IPS-NIHi7 (cell line): ENCODE data around the gene CENPF.
"Not testable (repeated sequence)": the region's sequence is repeated elsewhere in the genome, so short reads cannot be mapped to it uniquely, and the experiment has no call there.

Experiments used
- DNase-seq: peaks from one replicate; pipeline ENCODE4 v3.0.0; 2012; ENCODE audit warnings: mixed read lengths; ENCODE audit errors: extremely low spot score

The CENPF gene, protein sequence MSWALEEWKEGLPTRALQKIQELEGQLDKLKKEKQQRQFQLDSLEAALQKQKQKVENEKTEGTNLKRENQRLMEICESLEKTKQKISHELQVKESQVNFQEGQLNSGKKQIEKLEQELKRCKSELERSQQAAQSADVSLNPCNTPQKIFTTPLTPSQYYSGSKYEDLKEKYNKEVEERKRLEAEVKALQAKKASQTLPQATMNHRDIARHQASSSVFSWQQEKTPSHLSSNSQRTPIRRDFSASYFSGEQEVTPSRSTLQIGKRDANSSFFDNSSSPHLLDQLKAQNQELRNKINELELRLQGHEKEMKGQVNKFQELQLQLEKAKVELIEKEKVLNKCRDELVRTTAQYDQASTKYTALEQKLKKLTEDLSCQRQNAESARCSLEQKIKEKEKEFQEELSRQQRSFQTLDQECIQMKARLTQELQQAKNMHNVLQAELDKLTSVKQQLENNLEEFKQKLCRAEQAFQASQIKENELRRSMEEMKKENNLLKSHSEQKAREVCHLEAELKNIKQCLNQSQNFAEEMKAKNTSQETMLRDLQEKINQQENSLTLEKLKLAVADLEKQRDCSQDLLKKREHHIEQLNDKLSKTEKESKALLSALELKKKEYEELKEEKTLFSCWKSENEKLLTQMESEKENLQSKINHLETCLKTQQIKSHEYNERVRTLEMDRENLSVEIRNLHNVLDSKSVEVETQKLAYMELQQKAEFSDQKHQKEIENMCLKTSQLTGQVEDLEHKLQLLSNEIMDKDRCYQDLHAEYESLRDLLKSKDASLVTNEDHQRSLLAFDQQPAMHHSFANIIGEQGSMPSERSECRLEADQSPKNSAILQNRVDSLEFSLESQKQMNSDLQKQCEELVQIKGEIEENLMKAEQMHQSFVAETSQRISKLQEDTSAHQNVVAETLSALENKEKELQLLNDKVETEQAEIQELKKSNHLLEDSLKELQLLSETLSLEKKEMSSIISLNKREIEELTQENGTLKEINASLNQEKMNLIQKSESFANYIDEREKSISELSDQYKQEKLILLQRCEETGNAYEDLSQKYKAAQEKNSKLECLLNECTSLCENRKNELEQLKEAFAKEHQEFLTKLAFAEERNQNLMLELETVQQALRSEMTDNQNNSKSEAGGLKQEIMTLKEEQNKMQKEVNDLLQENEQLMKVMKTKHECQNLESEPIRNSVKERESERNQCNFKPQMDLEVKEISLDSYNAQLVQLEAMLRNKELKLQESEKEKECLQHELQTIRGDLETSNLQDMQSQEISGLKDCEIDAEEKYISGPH (N-terminal part only)

DNA sequence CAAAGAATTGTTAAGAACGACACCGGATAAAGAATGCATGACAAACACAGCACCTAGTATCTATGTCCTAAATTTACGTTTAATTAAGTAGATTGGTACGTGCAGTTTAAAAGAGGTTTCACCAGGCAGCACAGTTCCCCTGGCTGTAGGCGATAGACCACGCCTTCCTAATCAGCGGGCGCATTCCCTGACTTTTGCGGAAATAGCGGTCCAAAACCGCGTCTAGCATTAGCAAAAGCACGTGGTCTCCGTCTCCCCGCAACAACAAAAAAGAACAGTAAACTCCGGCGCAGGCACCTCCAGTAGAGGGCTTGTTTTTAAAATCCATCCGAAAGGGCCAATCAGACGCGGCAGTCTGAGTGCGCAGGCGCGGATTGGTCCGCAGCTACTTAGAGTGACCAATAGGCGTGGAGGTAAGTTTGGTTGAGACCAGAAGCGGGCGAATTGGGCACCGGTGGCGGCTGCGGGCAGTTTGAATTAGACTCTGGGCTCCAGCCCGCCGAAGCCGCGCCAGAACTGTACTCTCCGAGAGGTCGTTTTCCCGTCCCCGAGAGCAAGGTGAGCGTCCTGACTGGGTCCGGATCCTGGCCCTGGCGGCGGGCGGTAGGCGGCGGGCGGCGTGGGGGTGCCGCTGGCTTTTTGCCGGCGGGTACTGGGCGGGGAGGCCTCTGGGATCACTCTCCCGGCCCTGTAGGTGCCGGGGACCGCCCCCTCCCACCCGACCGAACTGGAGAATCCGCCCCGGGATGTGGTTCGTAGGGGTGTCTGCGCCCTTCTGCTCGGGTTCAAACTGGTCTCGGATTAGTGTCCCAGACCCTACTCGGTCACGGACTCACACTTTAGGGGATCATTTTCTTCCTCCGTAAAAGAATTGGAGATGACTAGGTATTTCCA, at the start of gene CENPF:
Gene CENPF, plus strand, starts transcription at position 432 of the 894 bp plus-strand sequence. CDS start 10,560 bp downstream, outside the sequence.
- peak; percentile 98 for DNase-seq

DNA sequence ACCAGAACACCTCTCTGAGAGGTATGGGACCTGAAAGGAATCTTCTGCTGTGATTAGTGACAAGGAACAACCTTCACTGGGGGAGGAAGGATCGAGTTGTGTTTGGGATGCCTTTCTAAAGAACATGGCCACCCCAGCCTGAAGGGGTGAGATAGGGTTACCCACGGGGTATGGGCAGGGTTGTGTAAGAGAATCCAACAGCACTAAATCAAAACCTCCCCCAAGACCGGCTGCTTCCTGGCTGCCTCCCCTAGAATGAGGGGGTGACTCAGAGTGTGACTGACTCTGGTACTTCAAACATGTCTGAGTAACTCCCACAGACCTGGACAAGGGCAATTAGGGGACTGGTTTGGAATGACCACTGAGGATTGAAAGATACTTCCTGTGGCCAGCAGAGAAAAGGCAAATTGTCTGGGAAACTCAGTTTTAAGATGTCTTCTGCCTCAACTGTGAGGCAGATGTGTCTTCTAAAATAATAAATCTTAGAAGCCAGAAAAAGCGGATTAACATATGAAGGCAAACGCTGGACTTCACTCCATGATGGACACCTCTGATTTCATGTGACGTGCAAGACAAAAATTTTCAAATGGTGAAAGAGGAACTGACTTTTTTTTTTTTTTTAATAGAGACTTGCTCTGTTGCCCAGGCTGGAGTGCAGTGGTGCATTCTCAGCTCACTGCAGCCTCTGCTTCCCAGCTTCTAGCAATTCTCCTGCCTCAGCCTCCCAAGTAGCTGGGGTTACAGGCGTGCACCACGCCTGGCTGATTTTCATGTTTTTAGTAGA, 44.9 kb upstream of the CENPF start:
- no peak for DNase-seq

DNA sequence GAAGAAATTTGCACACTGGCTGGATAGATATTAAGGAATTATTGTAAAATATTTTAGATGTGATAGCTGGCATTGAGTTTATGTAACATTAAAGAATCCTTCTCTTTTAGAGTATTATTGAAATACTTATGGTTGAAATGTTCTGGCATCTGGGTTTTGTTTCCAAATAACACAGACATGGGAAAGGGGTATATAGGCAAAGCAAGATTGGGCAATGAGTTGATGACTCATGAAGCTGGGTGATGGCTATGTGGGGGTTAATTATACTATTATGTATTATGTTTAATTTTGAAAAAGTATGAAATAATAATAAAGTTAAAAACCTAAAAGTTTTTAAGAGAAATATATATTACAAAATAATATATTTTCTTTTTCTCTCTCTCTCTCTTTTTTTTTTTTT, 39.1 kb upstream of the CENPF start:
- no peak for DNase-seq

DNA sequence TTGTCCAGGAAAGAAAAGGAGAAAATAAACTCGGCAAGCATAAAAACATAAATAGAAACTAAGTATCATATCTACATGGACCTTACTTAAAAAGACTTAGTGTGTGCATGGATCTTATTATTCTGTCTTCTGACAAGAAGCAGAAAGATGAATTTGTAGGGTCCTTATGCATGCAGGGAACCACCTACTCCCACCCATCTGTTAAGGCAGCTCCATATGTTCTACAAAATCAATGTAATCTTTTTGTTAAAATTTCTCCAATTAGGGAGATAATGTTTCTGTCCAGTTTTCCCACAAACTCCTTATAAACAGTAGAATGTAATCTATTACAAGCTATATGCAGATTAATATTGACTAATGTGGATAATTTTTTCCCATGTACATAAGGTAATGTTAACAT, 37.7 kb upstream of the CENPF start:
- no peak for DNase-seq

DNA sequence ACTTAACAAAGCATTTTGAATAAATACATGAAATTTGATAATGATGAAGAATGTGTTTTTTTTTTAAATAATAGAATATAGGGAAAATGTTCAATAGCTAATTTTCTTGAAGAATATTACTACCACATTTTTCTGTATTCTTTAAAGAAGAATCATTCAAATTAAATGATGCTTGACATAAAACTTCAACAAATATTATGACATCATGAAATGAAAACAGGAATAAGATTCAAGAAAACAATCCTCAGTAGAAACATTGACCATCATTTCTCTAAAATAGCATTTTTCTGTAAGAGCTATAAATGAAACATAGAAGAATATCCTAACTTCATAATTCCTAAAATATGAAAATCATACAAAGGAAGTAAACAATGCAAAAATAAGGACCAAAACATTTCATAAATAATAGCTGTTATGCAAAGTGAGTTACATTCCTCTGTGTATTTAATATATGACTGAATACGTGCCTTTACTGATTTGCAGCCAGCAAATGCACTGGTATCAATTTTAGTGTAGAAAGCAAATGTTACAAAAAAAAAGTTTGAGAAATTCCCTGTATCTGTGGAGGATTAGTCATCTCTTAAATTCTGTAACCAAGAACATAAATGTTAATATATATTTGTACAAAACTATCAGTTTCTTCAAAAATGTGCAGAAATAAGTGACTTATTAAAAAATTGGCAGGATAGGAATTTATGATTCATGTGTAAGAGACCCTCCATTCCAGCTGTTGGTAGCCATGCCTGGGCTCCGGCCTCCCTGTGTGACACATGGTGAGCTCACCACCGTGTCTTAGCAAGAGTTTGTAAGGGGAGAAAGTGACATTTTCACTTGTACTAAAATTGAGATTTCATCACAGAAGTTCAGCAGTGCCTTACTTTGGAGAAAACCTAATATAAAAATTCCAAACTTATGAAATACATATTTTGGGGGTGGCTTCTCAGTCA, 36.6 kb upstream of the CENPF start:
- no peak for DNase-seq

DNA sequence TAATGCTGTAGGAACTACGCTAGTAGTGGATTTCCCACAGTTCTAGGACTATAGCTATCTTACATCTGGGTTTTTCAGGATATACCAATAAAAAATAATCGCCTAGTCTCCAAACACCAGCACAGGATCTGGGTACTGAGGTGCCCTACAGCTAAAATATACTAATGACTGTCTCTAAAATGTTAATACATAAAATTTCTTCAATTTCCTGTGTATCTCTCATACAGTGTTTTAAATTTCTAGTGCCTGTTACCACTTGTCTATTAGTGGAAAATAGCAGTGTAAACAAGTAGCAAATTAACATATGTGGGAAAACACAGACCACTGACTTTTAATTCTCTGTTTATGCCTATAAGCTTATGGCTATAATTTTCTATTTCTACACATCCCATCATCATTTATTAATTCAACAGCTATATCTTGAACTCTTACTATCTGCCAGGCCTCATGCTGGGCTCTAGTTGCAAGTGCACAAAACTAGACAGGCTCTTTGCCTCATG, 35.5 kb upstream of the CENPF start:
- no peak for DNase-seq

DNA sequence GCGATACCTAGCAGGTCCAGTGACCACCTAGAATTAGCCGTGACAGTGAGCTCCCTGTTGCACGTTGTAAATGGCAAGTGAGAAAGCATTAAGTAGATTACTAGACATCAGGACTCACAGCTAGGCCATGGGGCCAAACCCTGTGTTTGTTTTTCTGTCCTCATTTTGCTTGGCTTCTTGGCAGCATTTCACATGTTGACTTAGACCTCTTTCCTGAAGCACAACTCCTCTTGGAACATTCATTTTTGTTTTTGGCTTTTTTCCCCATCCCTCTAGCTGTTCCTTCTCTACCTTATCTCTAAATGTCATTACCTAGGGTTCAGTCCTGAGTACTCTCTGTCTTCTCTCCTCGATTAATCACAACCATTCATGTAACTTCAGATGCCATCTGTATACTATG, 34.7 kb upstream of the CENPF start:
- DNase-seq: no peak

DNA sequence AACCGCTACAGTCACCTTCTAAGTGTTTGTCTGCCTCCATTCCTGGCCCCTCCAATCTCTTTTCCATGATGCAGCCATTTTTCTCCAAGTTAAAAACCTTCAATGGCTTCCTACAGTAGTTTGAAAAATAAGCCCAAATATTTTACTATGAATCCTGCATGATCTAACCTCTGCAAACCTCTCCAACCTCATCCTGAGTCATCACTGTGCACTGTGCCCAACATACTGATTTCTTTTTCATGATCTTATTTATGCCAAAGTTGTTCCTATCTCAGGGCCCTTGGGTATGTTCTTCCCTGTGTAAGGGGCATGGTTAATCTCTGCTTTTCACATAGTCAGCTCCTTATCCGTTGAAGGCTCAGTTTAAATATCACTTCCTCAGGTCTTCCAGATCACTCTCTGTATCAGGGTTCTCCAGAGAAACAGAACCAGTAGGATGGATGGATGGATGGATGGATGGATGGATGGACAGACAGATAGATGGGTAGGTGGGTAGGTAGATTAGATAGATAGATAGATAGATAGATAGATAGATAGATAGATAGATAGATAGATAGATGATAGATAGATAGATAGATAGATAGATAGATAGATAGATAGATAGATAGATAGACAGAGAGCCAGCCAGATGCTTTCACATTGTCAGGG, 33.5 kb upstream of the CENPF start:
- DNase-seq: no peak

DNA sequence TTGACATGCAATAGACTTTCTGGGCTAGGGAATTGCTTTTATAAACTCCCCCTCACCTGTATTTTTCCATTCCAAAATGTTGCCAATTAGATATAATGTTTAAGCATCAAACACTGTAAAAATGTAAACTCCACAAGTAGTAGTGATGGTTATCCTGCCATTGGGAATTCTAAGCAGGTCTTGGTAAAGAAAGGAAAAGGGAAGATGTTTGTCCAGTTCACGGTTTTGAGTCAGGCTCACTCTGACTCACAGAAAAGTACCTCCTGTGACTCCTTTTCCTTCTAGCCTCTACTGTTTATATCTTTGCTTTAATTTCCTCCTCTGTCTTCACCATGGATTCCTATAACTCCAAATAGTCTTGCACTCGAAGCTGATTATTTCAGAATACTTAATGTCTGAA, 32.6 kb upstream of the CENPF start:
- no peak for DNase-seq

DNA sequence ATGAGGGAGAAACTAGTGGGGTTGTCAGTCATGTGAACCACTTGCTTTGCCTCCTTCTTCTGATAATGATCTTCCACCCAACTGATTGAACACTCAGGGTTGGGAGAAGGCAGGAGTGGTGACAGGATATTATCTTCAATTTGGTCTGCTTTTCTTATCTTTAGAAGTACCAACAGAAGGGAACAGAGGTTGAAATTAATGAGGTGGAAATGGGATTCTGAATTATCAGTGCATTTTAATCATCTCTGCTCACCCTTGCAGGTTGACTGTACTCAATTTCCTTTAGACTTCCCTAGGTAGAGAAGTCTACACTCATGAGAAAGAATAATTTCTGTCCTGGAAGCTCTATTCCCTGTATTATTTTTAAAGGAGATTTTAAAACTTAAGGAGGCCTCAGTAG, 31.7 kb upstream of the CENPF start:
- DNase-seq: no peak

DNA sequence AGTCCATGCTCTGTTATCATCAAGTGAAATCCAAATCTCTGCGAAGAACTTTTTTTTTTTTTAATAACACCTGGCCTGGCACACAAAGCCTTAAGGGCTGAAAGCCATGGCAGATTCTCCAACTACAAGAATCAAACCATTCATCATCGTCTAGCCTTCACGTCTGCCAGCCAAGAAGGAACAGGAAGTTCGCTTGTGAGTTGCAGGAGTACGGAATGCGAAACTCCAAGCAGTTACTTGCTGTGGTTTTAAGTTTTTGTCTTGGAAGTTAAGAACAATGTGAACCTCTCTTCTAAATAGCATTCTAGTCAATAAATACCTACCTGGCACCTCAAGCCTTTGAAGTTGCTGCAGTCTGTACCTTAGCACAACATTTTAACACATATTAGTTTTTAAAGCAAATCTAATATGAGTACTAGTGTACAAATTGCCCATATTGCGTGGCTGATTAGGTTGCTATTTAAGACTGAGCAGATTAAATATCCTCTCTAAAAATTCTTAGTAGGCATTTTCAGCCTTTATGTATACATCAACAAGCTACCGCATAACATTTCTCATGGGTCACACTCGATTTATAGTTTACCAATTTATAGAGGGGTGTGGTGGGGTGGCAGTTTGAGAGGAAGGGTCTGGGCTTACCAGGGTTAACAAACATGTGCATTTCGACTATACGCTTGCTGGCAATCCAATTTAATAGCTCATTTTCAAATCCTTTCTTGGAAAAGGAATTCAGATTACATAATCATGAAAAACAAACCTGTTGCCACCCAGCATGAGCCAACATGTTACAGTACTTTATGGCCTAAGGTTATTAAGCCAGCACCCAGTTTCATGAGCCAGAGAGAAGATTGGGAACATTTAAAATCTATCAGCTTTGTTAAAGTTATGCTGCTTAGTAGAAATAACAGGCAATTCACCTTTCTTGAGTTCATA, 29.3 kb upstream of the CENPF start:
- DNase-seq: no peak

DNA sequence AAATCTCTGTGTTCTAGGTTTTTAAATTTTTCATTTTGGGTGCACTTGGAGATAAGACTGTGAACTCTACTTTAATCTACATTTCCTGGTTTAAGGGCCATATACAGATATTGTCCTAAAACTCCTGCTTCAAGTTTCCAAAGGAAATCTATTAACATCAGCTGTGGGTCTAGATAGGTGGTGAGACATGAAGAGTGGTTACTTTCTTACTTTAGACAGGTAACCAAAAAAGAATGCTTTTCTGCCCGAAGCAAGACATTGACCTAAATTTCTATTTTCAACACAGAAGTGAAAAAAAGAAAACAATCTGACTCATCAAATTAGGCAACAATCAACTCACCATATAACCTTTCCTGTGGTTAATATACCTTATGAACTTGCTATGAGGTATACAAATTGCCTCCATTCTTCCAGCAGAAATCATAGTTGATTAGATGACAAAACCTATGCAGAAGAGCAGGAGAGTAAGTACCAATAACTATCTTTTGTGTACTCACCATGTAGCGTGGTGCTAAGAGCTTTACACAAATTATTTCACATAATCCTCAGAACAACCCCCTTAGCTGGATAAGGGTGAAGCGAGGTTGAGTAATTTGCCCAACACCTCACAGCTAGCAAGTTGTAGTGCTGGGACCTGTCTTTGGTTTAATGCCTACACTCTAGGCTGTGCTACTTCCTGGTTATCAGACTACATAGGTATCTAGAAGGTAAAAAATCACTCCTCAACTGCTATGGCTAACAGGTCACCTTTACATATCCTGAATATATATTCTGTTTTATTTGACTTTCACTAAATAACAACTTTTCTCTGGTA, 28.2 kb upstream of the CENPF start:
- no peak for DNase-seq

DNA sequence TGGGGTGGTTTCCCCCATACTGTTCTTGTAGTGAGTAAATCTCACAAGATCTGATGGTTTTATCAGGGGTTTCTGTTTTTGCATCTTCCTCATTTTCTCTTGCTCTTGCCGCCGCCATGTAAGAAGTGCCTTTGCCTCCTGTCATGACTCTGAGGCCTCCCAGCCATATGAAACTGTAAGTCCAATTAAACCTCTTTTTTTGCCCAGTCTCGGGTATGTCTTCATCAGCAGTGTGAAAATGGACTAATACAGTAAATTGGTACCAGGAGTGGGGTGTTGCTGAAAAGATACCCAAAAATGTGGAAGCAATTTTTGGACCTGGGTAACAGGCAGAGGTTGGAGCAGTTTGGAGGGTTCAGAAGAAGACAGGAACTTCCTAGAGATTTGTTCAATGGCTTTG, 26.9 kb upstream of the CENPF start:
- DNase-seq: not testable (repeated sequence)

DNA sequence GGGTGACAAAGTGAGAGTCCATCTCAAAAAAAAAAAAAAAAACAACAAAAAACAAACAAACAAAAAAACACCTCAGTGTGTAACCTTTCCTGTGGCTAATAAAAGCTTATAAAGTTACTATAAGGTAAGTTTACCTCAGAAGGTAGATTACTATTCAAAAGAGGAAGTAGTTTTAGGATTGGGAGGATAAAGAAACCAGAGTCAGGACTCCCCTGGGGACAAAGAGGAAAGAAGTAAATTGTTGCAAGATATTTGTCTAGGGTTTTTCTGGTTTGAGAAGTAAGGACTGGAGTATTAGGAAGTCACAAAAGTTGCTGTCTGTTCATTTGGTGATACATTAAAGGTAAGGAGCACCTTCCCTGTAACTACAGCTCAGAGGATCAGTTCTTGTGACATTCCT, 23.8 kb upstream of the CENPF start:
- DNase-seq: no peak

DNA sequence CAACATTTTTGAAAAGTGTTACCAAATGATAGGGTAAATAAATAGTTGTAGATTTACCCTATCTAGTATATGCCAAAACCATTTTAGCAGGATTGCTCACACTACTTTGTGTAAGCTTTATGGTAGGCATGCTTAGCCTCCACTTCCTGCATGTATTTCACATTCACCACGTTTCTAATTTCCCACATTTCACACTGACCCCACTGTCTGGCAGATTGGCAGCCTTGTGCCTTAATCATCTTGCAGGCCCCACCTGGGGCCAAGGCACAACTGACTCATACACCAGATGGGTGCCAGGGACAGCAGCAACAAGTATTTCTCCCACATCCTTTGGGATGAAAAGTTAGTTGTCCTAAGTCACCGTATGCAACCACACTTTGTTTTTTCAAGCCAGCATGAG, 21.2 kb upstream of the CENPF start:
- DNase-seq: peak; percentile 37

DNA sequence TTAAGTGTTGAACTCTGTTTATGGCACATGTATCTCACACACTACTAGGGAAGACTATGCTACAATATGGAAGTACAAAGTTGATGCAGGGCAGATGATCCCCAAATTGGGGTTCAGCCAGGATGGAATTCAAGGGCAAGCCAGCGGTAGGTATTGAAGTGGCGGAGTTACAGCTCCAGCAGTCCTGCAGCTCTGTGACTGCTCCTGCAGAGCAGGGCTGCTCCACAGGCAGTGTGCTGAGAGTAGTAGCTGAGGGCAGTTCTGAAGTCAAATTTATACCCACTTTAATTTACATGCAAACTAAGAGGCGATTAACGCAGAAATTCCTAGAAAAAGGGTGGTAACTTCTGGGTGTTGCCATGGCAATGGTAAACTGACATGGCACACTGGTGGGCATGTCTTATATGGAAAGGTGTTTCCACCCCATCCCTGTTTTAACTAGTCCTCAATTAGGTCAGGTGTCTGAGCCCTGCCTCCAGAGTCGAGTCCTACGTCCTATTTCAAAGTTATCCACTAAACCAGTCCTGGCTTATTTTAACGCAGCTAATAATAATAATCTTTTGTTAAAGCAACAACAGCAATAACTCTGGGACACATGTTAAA, 20.6 kb upstream of the CENPF start:
- DNase-seq: no peak
